ENCODE results near the gene LIN7B.

Gene LIN7B

DNA sequence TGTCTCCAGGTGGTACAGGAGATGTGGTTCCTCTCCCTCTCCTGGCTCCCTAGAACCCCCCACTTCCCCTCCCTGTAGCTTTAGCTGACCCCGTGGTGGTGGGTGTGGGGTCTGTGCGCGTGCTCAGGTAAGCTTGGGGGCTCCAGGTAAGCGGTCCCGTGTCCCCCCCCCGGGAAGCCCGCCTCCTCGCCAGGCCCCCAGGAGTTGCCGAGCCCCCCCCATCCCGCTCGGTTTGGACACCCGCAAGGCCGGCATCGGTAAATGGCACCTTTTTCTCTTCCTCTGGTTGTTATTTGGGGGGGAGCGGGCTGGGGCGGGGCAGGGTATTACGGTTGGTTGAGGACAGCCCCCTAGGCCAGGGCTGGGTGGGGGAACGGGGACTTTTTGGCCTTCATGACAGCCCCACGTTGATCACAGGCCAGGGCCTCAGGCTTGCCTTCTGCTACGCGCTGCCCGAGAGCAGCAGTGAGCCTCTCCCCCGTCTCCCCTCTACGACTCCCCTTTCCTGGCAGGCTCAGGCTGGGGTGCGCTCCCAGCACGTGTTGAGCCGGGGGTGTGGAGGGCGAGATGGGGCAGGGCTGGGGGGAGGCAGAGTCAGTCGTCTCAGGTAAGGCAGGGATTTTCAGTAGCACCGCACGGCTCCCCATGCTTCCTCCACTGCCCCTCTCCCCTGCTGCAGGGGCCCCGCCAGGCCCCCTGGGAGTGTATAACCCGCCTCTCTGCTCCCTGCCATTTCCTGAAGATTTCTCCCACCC lies 10.7 kb upstream of the LIN7B start:
- ChIA-PET POLR2A (ENCODE audit: low non-redundant PET) (no interaction called here), CTCF (no interaction called here)
- DNase-seq (ENCODE audit: low spot score): no peak
- H3K27ac ChIP-seq: peak overlapping the region; percentile 40
- TF ChIP-seq, protein P1, sequence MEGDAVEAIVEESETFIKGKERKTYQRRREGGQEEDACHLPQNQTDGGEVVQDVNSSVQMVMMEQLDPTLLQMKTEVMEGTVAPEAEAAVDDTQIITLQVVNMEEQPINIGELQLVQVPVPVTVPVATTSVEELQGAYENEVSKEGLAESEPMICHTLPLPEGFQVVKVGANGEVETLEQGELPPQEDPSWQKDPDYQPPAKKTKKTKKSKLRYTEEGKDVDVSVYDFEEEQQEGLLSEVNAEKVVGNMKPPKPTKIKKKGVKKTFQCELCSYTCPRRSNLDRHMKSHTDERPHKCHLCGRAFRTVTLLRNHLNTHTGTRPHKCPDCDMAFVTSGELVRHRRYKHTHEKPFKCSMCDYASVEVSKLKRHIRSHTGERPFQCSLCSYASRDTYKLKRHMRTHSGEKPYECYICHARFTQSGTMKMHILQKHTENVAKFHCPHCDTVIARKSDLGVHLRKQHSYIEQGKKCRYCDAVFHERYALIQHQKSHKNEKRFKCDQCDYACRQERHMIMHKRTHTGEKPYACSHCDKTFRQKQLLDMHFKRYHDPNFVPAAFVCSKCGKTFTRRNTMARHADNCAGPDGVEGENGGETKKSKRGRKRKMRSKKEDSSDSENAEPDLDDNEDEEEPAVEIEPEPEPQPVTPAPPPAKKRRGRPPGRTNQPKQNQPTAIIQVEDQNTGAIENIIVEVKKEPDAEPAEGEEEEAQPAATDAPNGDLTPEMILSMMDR (conservative IDR thresholded peaks at IDR 0.05; ENCODE audit: low read depth): no peak

DNA sequence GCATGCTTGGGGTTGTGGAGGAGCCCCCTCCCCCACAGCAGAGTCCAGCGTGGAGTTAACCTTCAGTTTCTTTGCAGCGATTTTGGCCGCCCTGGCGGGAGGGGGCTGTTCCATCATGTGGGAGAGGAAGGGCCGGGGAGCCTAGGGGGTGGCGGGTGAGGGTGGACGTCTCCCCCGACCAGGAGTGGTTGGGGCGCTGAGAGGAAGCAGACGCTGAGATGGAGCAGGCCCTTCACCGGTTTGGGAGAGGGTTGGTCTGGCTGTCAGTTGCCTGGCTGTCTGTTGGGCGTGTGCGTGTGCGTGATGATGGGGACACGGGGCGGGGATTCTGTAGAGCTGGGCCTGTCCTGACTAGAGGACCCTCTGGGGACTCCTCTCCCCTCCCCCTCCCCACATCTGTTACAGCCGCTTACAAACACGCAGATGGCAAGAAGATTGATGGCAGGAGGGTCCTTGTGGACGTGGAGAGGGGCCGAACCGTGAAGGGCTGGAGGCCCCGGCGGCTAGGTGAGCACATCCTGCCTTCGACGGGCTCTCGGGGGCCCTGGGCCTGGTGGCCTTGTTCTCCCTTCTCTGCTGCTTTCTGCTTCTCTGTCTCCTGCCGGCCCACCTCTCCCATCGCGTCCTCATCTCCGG lies 9.8 kb upstream of the LIN7B start:
- DNase-seq (ENCODE audit: low spot score): no peak
- POLR2A ChIA-PET (ENCODE audit: low non-redundant PET): no interaction called here
- TF ChIP-seq, protein P1 (conservative IDR thresholded peaks at IDR 0.05; ENCODE audit: low read depth): no peak
- CTCF ChIA-PET: no interaction called here
- H3K27ac ChIP-seq: peak overlapping the region; percentile 40

- ChIA-PET CTCF (interaction anchor here (0.6 to 1.7 kb wide), 6 partner anchors 10 to 507 kb away, joined by 3 to 10 read pairs (median 4); partner anchors contain the start of gene PPFIA3), POLR2A (ENCODE audit: low non-redundant PET) (no interaction called here)
- TF ChIP-seq, protein P1 (conservative IDR thresholded peaks at IDR 0.05; ENCODE audit: low read depth): peak; percentile 85
- DNase-seq (ENCODE audit: low spot score): no peak
- peak overlapping the region; percentile 17; the same call in 1 of the 2 replicates for H3K27ac ChIP-seq
Observed at GRCh38 chr19:49106648-49107135, 7.5 kb upstream of the LIN7B start.

GRCh38 chr19:49107625-49108459 lies 6.3 kb upstream of the LIN7B start:
- TF ChIP-seq, protein P1 (conservative IDR thresholded peaks at IDR 0.05; ENCODE audit: low read depth): no peak
- POLR2A ChIA-PET (ENCODE audit: low non-redundant PET): no interaction called here
- CTCF ChIA-PET: no interaction called here
- peak overlapping the region; percentile 50 for H3K27ac ChIP-seq
- DNase-seq (ENCODE audit: low spot score): no peak

GRCh38 chr19:49109051-49109450 lies 5.1 kb upstream of the LIN7B start:
- H3K27ac ChIP-seq: peak overlapping the region; percentile 50
- DNase-seq (ENCODE audit: low spot score): no peak
- CTCF ChIA-PET: interaction anchor here (0.8 kb wide), 1 partner anchor 11 kb away, joined by 4 read pairs; no protein-coding TSS in a partner anchor
- TF ChIP-seq, protein P1 (conservative IDR thresholded peaks at IDR 0.05; ENCODE audit: low read depth): no peak
- POLR2A ChIA-PET (ENCODE audit: low non-redundant PET): no interaction called here
